WTC11 (cell line): ENCODE data around the gene ANAPC4. TPM values are rescaled to one million over a fixed set of nuclear protein-coding genes. Genes with fewer than 3 reads are reported as not detected.

Experiments used
- ATAC-seq: fragments of 200-7000 bp; cut with Tn5 transposase; 2 replicates; pipeline ENCODE4 v1.10.0; 2021; ENCODE audit warnings: mild to moderate bottlenecking, moderate library complexity
- CTCF ChIA-PET: fragments of 300-600 bp; sonication (Branson Sonifier 250); formaldehyde crosslinking; loops from one replicate; lab custom pipeline; 2021; ENCODE audit warnings: antibody characterized with exemption; lab: Charles Lee
- POLR2A ChIA-PET: fragments of 350-600 bp; sonication (Branson Sonifier 250); formaldehyde crosslinking; loops from one replicate; lab custom pipeline; 2021; ENCODE audit warnings: antibody characterized with exemption; lab: Charles Lee
- DNase-seq: peaks from one replicate; pipeline ENCODE4 v3.0.0; 2021; ENCODE audit warnings: low spot score
- H3K27ac Mint-ChIP-seq: 2 replicates; pipeline ENCODE4 v1.8.0; 2021; ENCODE audit warnings: mixed read lengths
- H3K27me3 Mint-ChIP-seq: 2 replicates; pipeline ENCODE4 v1.8.0; 2021; ENCODE audit warnings: low read depth, mild to moderate bottlenecking, moderate library complexity, mixed read lengths
- H3K36me3 Mint-ChIP-seq: 2 replicates; pipeline ENCODE4 v1.8.0; 2021; ENCODE audit warnings: mixed read lengths
- H3K4me1 Mint-ChIP-seq: 2 replicates; pipeline ENCODE4 v1.8.0; 2022; ENCODE audit warnings: mixed read lengths
- H3K4me3 Mint-ChIP-seq: 2 replicates; pipeline ENCODE4 v1.8.0; 2021; ENCODE audit warnings: mild to moderate bottlenecking, moderate library complexity, mixed read lengths
- H3K9me3 Mint-ChIP-seq: 2 replicates; pipeline ENCODE4 v1.8.0; 2021; ENCODE audit warnings: mixed read lengths
- JAZF1 ChIP-seq: fragments of 250-450 bp; sonication (Bioruptor Pico); IDR thresholded peaks from 2 replicates; pipeline ENCODE4 v1.9.0; 2021; ENCODE audit warnings: moderate library complexity, mild to moderate bottlenecking, inconsistent platforms
- MXD4 ChIP-seq: fragments of 250-450 bp; sonication (Bioruptor Pico); IDR thresholded peaks from 2 replicates; pipeline ENCODE4 v1.8.0; 2021; ENCODE audit warnings: mild to moderate bottlenecking, moderate library complexity, borderline replicate concordance
- NFYB ChIP-seq: sonication (generic); formaldehyde crosslinking; conservative IDR thresholded peaks from 2 replicates; pipeline ENCODE4 v1.8.0; 2022; ENCODE audit warnings: low read depth, missing genetic modification reagents
- PRRX2 ChIP-seq: fragments of 250-450 bp; sonication (Bioruptor Pico); IDR thresholded peaks from 2 replicates; pipeline ENCODE4 v1.8.0; 2021; ENCODE audit warnings: mild to moderate bottlenecking
- RORB ChIP-seq: fragments of 250-450 bp; sonication (Bioruptor Pico); IDR thresholded peaks from 2 replicates; pipeline ENCODE4 v1.9.0; 2021; ENCODE audit warnings: mild to moderate bottlenecking
- SOX15 ChIP-seq: fragments of 250-450 bp; sonication (Bioruptor Pico); IDR thresholded peaks from 2 replicates; pipeline ENCODE4 v1.9.0; 2021; ENCODE audit warnings: mild to moderate bottlenecking
- TEAD4 ChIP-seq: sonication (generic); formaldehyde crosslinking; IDR thresholded peaks from 2 replicates; pipeline ENCODE4 v1.8.0; 2022; ENCODE audit warnings: mild to moderate bottlenecking, missing genetic modification reagents
- ZNF121 ChIP-seq: sonication (generic); formaldehyde crosslinking; IDR thresholded peaks from 2 replicates; pipeline ENCODE4 v1.8.0; 2023; ENCODE audit warnings: missing genetic modification reagents
- ZNF423 ChIP-seq: fragments of 250-450 bp; sonication (Bioruptor Pico); IDR thresholded peaks from 2 replicates; pipeline ENCODE4 v2.1.2; 2022; ENCODE audit warnings: mild to moderate bottlenecking, moderate library complexity
- ZNF671 ChIP-seq: fragments of 250-450 bp; sonication (Bioruptor Pico); IDR thresholded peaks from 2 replicates; pipeline ENCODE4 v1.8.0; 2021; ENCODE audit warnings: mild to moderate bottlenecking
- total RNA-seq: library from RNA; stranded (reverse); gene quantifications from 3 replicates; pipeline ENCODE4 v1.2.3, GENCODE V29; 2021
- TF ChIP-seq, protein P1 (sequence below): sonication (generic); formaldehyde crosslinking; IDR thresholded peaks from 2 replicates; pipeline ENCODE4 v1.8.0; 2023; ENCODE audit warnings: mild to moderate bottlenecking, missing genetic modification reagents
- TF ChIP-seq, protein P2 (sequence below): fragments of 250-450 bp; sonication (Bioruptor Pico); conservative IDR thresholded peaks from 2 replicates; pipeline ENCODE4 v1.9.0; 2021; ENCODE audit warnings: mild to moderate bottlenecking
- TF ChIP-seq, protein P3 (sequence below): sonication (generic); formaldehyde crosslinking; IDR thresholded peaks from 2 replicates; pipeline ENCODE4 v1.8.0; 2022; ENCODE audit warnings: missing genetic modification reagents
- TF ChIP-seq, protein P4 (sequence below): fragments of 250-450 bp; sonication (Bioruptor Pico); IDR thresholded peaks from 2 replicates; pipeline ENCODE4 v1.9.0; 2021; ENCODE audit warnings: mild to moderate bottlenecking
- TF ChIP-seq, protein P5 (sequence below): fragments of 250-450 bp; sonication (Bioruptor Pico); IDR thresholded peaks from 2 replicates; pipeline ENCODE4 v1.8.0; 2021; ENCODE audit warnings: mild to moderate bottlenecking
- TF ChIP-seq, protein P6 (sequence below): sonication (generic); formaldehyde crosslinking; IDR thresholded peaks from 2 replicates; pipeline ENCODE4 v1.8.0; 2022; ENCODE audit warnings: mild to moderate bottlenecking, missing genetic modification reagents

The ANAPC4 gene
- total RNA-seq, 1 experiment from 2014 or later = 40.5 TPM

DNA sequence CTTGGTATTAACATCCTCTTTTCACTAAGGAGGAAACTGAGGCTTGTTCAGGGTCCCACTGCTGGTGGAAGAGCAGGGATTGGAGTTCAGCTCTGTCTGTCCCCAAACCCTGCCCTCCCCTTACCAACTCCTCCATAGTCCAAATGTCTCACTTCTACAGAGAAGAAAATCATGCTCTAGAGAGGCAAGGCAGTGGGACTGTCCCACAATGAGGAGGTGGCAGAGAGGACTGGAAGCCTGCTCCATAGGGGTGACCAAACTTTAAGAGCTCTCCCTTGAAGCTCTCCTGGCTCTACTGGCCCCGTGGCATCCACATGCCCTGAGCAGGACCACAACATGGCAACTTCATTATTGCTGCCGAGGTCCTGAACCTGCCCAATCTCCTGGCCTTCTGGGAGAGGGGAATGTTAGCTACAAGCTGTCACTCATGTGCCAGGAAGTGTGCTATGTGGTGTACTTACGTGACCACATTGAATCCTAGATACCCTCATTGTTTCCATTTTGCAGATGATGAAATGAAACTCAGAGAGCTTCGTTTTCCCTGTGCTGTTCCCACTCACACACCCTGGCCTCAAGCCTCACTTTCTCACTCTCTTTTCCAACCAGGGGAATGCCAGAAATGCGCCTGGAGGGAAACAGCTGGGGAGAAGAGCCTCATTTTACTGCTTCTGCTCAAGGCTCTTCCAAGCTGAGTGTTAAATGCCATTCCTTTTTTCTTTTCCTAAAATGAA is 71.5 kb downstream of the ANAPC4 start:
- no peak; the same call in 1 of the 2 replicates for ATAC-seq
- Mint-ChIP-seq H3K27me3 (peaks cover 3% of the 10 kb centered on the region; the same call in 1 of the 2 replicates), H3K4me3 (no peak overlapping the region), H3K9me3 (no peaks in the 10 kb centered on the region), H3K27ac (no peak overlapping the region), H3K36me3 (no peaks in the 10 kb centered on the region), H3K4me1 (peaks cover 33% of the 10 kb centered on the region)
- TF ChIP-seq, protein P1, sequence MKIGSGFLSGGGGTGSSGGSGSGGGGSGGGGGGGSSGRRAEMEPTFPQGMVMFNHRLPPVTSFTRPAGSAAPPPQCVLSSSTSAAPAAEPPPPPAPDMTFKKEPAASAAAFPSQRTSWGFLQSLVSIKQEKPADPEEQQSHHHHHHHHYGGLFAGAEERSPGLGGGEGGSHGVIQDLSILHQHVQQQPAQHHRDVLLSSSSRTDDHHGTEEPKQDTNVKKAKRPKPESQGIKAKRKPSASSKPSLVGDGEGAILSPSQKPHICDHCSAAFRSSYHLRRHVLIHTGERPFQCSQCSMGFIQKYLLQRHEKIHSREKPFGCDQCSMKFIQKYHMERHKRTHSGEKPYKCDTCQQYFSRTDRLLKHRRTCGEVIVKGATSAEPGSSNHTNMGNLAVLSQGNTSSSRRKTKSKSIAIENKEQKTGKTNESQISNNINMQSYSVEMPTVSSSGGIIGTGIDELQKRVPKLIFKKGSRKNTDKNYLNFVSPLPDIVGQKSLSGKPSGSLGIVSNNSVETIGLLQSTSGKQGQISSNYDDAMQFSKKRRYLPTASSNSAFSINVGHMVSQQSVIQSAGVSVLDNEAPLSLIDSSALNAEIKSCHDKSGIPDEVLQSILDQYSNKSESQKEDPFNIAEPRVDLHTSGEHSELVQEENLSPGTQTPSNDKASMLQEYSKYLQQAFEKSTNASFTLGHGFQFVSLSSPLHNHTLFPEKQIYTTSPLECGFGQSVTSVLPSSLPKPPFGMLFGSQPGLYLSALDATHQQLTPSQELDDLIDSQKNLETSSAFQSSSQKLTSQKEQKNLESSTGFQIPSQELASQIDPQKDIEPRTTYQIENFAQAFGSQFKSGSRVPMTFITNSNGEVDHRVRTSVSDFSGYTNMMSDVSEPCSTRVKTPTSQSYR = no peak
- TF ChIP-seq, protein P2, sequence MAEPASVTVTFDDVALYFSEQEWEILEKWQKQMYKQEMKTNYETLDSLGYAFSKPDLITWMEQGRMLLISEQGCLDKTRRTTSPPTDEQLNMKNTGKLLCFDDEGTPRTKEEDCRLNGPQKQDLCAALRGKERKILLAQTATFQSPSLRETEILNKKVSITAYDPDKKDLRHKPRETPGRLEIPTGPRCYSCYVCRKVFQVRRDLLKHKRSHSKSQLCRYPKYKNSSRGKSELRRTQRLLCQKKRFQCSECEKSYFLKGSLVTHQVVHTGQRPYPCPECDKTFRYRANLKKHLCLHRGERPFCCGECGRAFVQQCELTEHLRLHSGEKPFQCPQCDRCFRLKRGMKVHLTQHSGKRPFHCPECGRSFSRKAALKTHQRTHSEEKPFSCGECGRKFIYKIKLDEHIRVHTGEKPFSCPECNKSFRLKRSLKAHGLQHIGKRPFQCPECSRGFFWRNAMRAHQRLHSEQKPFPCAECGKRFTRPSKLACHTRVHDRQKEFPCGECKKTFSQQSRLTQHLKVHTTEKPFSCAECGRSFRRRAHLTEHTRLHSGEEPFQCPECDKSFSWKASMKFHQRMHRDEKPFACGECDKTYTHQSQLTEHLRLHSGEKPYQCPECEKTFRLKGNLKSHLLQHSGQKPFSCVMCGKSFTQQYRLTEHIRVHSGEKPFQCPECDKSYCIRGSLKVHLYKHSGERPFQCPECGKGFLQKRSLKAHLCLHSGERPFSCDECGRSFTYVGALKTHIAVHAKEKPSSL (CRISPR knock-in tag) = no peak
- TF ChIP-seq ZNF671 (no peak), MXD4 (CRISPR knock-in tag) (no peak), NFYB (CRISPR knock-in tag) (no peak), ZNF121 (CRISPR knock-in tag) (no peak), TEAD4 (CRISPR knock-in tag) (no peak), RORB (CRISPR knock-in tag) (no peak), SOX15 (CRISPR knock-in tag) (no peak), PRRX2 (no peak), JAZF1 (CRISPR knock-in tag) (no peak), ZNF423 (no peak)
- TF ChIP-seq, protein P3, sequence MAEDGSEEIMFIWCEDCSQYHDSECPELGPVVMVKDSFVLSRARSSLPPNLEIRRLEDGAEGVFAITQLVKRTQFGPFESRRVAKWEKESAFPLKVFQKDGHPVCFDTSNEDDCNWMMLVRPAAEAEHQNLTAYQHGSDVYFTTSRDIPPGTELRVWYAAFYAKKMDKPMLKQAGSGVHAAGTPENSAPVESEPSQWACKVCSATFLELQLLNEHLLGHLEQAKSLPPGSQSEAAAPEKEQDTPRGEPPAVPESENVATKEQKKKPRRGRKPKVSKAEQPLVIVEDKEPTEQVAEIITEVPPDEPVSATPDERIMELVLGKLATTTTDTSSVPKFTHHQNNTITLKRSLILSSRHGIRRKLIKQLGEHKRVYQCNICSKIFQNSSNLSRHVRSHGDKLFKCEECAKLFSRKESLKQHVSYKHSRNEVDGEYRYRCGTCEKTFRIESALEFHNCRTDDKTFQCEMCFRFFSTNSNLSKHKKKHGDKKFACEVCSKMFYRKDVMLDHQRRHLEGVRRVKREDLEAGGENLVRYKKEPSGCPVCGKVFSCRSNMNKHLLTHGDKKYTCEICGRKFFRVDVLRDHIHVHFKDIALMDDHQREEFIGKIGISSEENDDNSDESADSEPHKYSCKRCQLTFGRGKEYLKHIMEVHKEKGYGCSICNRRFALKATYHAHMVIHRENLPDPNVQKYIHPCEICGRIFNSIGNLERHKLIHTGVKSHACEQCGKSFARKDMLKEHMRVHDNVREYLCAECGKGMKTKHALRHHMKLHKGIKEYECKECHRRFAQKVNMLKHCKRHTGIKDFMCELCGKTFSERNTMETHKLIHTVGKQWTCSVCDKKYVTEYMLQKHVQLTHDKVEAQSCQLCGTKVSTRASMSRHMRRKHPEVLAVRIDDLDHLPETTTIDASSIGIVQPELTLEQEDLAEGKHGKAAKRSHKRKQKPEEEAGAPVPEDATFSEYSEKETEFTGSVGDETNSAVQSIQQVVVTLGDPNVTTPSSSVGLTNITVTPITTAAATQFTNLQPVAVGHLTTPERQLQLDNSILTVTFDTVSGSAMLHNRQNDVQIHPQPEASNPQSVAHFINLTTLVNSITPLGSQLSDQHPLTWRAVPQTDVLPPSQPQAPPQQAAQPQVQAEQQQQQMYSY = no peak
- TF ChIP-seq, protein P4, sequence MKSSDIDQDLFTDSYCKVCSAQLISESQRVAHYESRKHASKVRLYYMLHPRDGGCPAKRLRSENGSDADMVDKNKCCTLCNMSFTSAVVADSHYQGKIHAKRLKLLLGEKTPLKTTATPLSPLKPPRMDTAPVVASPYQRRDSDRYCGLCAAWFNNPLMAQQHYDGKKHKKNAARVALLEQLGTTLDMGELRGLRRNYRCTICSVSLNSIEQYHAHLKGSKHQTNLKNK = no peak
- TF ChIP-seq, protein P5, sequence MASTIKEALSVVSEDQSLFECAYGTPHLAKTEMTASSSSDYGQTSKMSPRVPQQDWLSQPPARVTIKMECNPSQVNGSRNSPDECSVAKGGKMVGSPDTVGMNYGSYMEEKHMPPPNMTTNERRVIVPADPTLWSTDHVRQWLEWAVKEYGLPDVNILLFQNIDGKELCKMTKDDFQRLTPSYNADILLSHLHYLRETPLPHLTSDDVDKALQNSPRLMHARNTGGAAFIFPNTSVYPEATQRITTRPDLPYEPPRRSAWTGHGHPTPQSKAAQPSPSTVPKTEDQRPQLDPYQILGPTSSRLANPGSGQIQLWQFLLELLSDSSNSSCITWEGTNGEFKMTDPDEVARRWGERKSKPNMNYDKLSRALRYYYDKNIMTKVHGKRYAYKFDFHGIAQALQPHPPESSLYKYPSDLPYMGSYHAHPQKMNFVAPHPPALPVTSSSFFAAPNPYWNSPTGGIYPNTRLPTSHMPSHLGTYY (CRISPR knock-in tag) = no peak
- TF ChIP-seq, protein P6, sequence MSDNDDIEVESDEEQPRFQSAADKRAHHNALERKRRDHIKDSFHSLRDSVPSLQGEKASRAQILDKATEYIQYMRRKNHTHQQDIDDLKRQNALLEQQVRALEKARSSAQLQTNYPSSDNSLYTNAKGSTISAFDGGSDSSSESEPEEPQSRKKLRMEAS (CRISPR knock-in tag) = no peak
- ChIA-PET CTCF (interaction anchor here (0.6 to 1.7 kb wide), 4 partner anchors 9 to 625 kb away, joined by 3 to 6 read pairs (median 4); no protein-coding TSS in a partner anchor), POLR2A (interaction anchor here (0.5 to 0.7 kb wide), 3 partner anchors 11 to 193 kb away, joined by 3 to 8 read pairs (median 5); no protein-coding TSS in a partner anchor)
- DNase-seq = no peak
